IPS-11a (cell line): ENCODE results near the gene TOB1.
"Not testable (repeated sequence)": the region's sequence is repeated elsewhere in the genome, so short reads cannot be mapped to it uniquely, and the experiment has no call there.

Source experiments
- H3K4me3 ChIP-seq: one replicate; pipeline ENCODE4 v1.5.1; 2013; ENCODE audit warnings: low read depth, low read length, control low read depth

The TOB1 gene

DNA sequence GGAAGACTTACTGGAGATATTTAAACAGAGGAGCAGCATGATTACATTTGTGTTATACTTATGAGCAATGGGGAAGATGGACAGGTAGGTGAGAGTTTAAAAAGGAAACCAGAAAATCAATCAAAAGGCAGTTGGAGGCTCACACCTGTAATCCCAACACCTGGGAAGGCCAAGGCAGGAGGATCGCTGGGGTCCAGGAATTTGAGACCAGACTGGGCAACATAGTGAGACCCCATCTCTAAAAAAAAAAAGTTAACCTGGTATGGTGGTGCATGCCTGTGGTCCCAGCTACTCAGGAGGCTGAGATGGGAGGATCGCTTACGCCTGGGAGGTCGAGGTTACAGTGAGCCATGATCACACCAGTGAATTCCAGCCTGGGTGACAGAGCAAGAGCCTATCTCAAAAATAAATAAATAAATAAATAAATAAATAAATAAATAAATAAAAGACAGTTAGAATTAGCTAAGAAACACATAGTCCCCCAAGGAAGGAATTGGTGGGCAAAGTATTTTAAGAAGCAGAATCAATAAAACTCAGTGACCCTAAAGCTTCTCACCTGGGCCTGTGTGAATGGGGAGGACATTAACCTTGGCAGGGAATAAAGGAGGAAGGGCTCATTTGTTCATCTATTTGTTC lies 32.3 kb upstream of the TOB1 start:
- no peak overlapping the region for H3K4me3 ChIP-seq

GRCh38 chr17:50894513-50894912 lies 28.4 kb upstream of the TOB1 start:
- H3K4me3 ChIP-seq: not testable (repeated sequence)

GRCh38 chr17:50893183-50893993 lies 27.2 kb upstream of the TOB1 start:
- no peak overlapping the region for H3K4me3 ChIP-seq

GRCh38 chr17:50892101-50892776 lies 26.1 kb upstream of the TOB1 start:
- H3K4me3 ChIP-seq: no peak overlapping the region

DNA sequence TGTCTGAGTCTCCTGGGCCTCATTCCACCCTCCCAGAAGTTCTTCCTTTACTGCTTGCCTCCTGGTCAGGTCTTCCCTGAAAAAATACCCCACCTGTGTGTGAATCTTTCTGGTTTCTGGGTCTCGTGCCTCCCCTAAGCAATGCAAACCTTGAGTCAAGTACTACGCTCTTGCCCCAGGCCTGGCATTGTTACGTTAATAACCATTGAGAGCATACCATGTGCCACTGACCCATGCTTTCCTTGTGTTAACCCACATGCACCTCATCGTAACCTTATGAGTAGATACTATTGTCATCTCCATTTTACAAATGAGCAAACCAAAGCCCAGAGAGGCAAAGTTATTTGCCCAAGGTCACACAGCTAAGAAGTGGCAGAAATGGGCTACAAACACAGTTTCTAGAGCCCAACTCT lies 25.4 kb upstream of the TOB1 start:
- no peak overlapping the region for H3K4me3 ChIP-seq

DNA sequence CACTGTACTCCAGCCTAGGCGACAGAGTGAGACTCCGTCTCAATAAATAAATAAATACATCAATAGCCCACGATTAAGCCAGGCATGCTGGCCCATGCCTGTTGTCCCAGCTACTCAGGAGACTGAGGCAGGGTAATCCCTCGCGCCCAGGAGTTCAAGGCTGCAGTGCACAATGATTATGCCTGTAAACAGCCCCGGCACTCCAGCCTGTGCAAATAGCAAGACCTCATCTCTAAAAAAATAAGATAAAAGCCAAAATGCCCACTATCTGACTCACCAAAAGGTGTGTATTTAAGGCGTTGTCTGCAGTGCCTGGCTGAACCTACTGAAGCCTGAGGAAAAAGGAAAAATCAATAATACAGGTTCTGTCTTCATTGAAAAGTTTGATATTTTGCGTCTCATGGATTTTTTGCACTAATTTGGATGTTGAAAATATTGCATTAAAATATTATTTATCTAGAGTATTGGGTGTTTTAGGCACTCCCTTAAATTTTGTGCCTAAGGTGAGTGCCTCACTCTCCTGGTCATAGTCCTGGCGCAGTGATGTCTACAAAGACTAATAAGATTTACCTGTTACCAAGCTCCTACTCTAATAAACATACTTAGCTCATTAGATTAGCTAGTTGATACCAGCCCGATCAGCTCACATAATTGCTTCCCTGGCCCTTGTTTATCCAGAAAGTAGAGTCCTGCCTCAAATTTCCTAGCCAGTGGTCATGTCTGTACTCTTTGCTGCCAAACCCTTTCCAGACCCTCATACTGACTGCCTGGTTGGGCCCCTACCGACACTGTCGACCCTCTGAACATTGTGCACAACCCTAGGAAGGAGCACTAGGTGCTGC lies 24.7 kb upstream of the TOB1 start:
- H3K4me3 ChIP-seq: no peak overlapping the region

- H3K4me3 ChIP-seq: no peak overlapping the region
These were observed 23.5 kb upstream of the TOB1 start for GRCh38 chr17:50889528-50890118.

- no peak overlapping the region for H3K4me3 ChIP-seq
These were observed 21.6 kb upstream of the TOB1 start for GRCh38 chr17:50887705-50888245.

DNA sequence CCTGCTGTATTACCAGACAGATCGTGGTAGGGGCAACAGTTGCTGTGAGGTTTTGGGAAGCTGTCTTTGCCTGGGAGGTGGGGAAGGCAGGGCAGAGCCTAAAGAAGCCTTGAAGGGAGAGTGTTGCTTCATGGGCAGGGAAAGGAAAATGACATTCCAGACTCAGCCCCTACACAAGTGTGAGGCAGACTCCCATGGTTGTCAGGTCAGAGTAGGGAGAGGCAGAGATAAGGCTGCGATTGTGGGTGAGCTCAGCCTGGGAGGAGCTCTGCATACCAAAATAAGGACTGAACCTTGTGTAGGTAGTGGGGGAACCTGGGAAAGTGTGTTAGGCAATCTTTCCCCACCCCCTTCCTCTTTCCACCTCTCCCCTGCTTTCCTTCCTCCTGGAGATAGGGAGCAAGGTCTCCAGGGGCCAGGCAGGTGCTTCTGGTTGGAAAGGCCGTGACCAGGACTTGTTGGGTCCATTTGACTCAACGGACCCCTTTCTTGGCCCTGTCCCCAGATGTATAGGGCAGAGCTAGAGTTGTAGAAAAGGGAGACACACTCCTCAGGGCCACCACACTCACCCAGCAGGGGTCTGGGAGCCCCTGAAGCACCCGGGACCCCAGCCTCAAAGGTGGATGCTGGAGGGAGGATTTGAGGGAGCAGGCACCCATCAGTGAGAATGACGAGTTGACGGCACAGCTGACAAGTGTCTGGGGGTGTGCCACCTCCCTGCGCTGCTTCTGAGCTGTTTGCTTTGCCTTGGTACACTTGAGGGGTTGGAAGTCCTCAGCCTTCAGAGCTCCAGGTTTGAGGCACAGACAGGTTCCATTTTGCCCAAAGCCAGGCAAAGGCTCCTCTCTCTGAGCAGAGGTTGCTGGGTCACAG lies 18.5 kb upstream of the TOB1 start:
- no peak overlapping the region for H3K4me3 ChIP-seq

GRCh38 chr17:50883850-50884438 lies 17.8 kb upstream of the TOB1 start:
- H3K4me3 ChIP-seq: no peak overlapping the region

DNA sequence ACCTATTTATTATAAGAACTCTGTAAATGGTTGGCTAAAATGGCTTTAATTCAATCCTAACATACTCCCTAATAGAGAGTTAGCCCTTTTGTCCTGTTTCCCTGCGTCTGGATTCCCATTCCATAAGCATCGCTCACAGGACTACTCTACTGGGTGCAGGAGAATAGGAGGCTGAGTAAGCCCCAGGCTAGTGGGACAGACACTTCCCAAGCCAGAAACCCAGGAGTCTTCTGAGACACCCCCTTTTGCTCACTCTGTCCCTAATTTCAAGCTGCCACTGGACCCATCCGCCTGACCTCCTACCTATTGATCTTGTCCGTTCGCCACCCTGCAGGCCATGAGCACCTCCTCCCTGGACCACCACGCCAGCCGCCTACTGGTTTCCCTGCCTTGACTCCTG lies 16.7 kb upstream of the TOB1 start:
- no peak overlapping the region for H3K4me3 ChIP-seq

GRCh38 chr17:50881182-50881581 lies 15.0 kb upstream of the TOB1 start:
- no peak overlapping the region for H3K4me3 ChIP-seq

DNA sequence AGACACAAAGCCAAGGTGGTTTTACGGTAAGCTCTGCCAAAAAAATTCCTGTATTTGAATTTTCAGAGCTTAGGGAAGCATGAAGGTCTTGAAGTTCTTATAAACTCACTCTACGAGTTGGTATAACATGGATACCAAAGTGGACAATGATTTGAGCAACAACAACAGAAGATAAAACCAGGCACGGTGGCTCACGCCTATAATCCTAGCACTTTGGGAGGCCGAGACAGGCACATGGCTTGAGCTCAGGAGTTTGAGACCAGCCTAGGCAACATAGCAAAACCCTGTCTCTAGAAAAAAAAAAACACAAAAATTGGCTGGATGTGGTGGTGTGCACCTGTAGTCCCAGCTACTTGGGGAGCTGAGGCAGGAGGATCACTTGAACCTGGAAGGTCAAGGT lies 12.9 kb upstream of the TOB1 start:
- no peak overlapping the region for H3K4me3 ChIP-seq

- no peak overlapping the region for H3K4me3 ChIP-seq
These were observed 11.7 kb upstream of the TOB1 start for GRCh38 chr17:50877838-50878237.

GRCh38 chr17:50877042-50877441 lies 10.9 kb upstream of the TOB1 start:
- not testable (repeated sequence) for H3K4me3 ChIP-seq

- no peak overlapping the region for H3K4me3 ChIP-seq
These were observed 8.9 kb upstream of the TOB1 start for GRCh38 chr17:50875074-50875473.

GRCh38 chr17:50872710-50873424 lies 6.7 kb upstream of the TOB1 start:
- H3K4me3 ChIP-seq: no peak overlapping the region

DNA sequence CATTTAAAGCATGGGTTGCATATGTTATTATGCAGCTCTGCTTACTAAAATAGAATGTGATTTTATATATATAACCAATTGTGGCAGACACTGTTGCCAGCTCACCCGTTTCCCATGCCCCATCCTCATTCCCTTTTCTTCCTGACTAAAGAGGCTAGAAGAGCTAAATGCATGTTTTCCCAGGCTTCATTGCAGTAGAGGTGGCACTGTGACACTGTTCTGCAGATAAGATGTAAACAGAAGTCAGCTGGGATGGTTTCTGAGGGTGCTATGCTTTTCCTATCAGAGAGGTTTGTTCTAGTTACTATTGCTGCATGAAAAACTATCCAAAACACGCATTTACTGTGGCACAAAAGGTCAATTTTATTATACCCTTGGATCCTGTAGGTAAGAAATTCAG lies 5.7 kb upstream of the TOB1 start:
- no peak overlapping the region for H3K4me3 ChIP-seq

GRCh38 chr17:50871364-50871763 lies 5.2 kb upstream of the TOB1 start:
- H3K4me3 ChIP-seq: no peak overlapping the region
